KMS-11 (cell line): ENCODE measurements around the gene MYNN.

ENCODE experiments used
- H2AFZ ChIP-seq: fragments of 200-600 bp; sonication (generic); 2 replicates; pipeline ENCODE4 v1.6.1; 2016; ENCODE audit warnings: antibody characterized with exemption, mixed run types, low read depth
- H3K27ac ChIP-seq: fragments of 200-600 bp; sonication (generic); 2 replicates; pipeline ENCODE4 v1.6.1; 2016; ENCODE audit warnings: mild to moderate bottlenecking, mixed run types
- H3K27me3 ChIP-seq: fragments of 200-600 bp; sonication (generic); 2 replicates; pipeline ENCODE4 v1.6.1; 2017; ENCODE audit warnings: mild to moderate bottlenecking, low read depth, mixed run types, moderate library complexity; ENCODE audit not compliant: insufficient read depth
- H3K36me3 ChIP-seq: fragments of 200-600 bp; sonication (generic); 2 replicates; pipeline ENCODE4 v1.6.1; 2017; ENCODE audit warnings: mild to moderate bottlenecking, mixed run types; ENCODE audit not compliant: insufficient read depth
- H3K4me1 ChIP-seq: fragments of 200-600 bp; sonication (generic); 2 replicates; pipeline ENCODE4 v1.6.1; 2016; ENCODE audit warnings: mild to moderate bottlenecking, low read depth, mixed run types; ENCODE audit not compliant: poor library complexity, severe bottlenecking
- H3K4me2 ChIP-seq: fragments of 200-600 bp; sonication (generic); 2 replicates; pipeline ENCODE4 v1.7.0; 2016; ENCODE audit warnings: mild to moderate bottlenecking, mixed run types
- H3K4me3 ChIP-seq: fragments of 200-600 bp; sonication (generic); IDR thresholded peaks from 2 replicates; pipeline ENCODE4 v1.6.1; 2017; ENCODE audit warnings: low read depth, low read length, mixed read lengths; ENCODE audit not compliant: insufficient read depth
- H3K79me2 ChIP-seq: fragments of 200-600 bp; sonication (generic); 2 replicates; pipeline ENCODE4 v1.6.1; 2016; ENCODE audit warnings: low read depth, mixed run types; ENCODE audit not compliant: insufficient read depth
- H3K9ac ChIP-seq: fragments of 200-600 bp; sonication (generic); 2 replicates; pipeline ENCODE4 v1.6.1; 2016; ENCODE audit warnings: mild to moderate bottlenecking, mixed run types
- H4K20me1 ChIP-seq: fragments of 200-600 bp; sonication (generic); 2 replicates; pipeline ENCODE4 v1.6.1; 2016; ENCODE audit warnings: mild to moderate bottlenecking, mixed run types; ENCODE audit not compliant: insufficient read depth
- TF ChIP-seq, protein P1 (sequence below): fragments of 200-600 bp; sonication (generic); conservative IDR thresholded peaks from 2 replicates; pipeline ENCODE4 v1.6.1; 2017; ENCODE audit warnings: low read depth, mild to moderate bottlenecking, antibody characterized with exemption, low read length, moderate library complexity, mixed read lengths

MYNN gene

DNA sequence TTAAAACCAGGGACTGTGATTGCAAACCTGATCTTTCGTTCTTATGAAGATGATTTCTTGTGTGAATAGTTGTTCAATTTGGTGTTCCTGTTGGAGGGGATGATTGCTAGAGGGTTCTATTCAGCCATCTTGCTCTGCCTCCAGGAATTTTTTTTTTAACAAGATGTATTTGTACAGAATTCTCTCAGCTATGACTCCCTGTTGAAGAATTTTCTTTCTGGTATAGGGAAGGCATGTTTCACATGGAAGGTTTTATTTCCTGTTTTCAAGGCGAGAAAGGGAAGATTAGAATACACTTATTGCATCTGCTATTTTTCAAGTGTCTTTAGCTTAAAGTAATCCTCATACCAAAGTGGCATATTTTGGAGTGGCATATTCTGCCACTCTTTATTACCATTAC lies 45.1 kb downstream of the MYNN start:
- Histone ChIP-seq H3K4me1 (peaks cover 4% of the 10 kb centered on the region), H3K27ac (no peak overlapping the region), H3K4me2 (no peak overlapping the region), H3K9ac (no peak overlapping the region), H3K4me3 (no peak overlapping the region), H3K27me3 (no peaks in the 10 kb centered on the region), H3K36me3 (no peaks in the 10 kb centered on the region), H4K20me1 (no peaks in the 10 kb centered on the region), H3K79me2 (no peaks in the 10 kb centered on the region), H2AFZ (no peak overlapping the region)
- TF ChIP-seq, protein P1, sequence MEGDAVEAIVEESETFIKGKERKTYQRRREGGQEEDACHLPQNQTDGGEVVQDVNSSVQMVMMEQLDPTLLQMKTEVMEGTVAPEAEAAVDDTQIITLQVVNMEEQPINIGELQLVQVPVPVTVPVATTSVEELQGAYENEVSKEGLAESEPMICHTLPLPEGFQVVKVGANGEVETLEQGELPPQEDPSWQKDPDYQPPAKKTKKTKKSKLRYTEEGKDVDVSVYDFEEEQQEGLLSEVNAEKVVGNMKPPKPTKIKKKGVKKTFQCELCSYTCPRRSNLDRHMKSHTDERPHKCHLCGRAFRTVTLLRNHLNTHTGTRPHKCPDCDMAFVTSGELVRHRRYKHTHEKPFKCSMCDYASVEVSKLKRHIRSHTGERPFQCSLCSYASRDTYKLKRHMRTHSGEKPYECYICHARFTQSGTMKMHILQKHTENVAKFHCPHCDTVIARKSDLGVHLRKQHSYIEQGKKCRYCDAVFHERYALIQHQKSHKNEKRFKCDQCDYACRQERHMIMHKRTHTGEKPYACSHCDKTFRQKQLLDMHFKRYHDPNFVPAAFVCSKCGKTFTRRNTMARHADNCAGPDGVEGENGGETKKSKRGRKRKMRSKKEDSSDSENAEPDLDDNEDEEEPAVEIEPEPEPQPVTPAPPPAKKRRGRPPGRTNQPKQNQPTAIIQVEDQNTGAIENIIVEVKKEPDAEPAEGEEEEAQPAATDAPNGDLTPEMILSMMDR: no peak

DNA sequence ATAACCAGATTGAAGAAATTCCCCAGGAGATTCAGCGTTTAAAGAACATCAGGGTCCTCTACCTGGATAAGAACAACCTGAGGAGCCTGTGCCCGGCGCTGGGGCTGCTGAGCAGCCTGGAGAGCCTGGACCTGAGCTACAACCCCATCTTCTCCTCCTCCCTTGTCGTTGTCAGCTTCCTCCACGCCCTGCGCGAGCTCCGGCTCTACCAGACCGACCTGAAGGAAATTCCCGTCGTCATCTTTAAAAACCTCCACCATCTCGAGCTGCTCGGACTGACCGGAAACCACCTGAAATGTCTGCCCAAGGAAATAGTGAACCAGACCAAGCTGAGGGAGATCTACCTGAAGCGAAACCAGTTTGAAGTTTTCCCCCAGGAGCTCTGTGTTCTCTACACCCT lies 48.9 kb downstream of the MYNN start:
- no peak overlapping the region for H3K27ac ChIP-seq
- H2AFZ ChIP-seq: no peak overlapping the region
- H3K4me3 ChIP-seq: no peak overlapping the region
- no peaks in the 10 kb centered on the region for H4K20me1 ChIP-seq
- H3K4me2 ChIP-seq: no peak overlapping the region
- no peaks in the 10 kb centered on the region for H3K79me2 ChIP-seq
- no peaks in the 10 kb centered on the region for H3K4me1 ChIP-seq
- TF ChIP-seq, protein P1: no peak
- no peak overlapping the region for H3K9ac ChIP-seq
- no peaks in the 10 kb centered on the region for H3K27me3 ChIP-seq
- no peaks in the 10 kb centered on the region for H3K36me3 ChIP-seq

- Histone ChIP-seq H3K79me2 (no peaks in the 10 kb centered on the region), H3K4me3 (no peak overlapping the region), H2AFZ (no peak overlapping the region), H3K4me2 (no peak overlapping the region), H3K36me3 (no peaks in the 10 kb centered on the region), H3K4me1 (peaks cover under 1% of the 10 kb centered on the region), H3K27ac (no peak overlapping the region), H3K9ac (no peak overlapping the region), H3K27me3 (no peaks in the 10 kb centered on the region), H4K20me1 (no peaks in the 10 kb centered on the region)
- TF ChIP-seq, protein P1: no peak
These were observed 49.3 kb downstream of the MYNN start for GRCh38 chr3:169822540-169822939.

DNA sequence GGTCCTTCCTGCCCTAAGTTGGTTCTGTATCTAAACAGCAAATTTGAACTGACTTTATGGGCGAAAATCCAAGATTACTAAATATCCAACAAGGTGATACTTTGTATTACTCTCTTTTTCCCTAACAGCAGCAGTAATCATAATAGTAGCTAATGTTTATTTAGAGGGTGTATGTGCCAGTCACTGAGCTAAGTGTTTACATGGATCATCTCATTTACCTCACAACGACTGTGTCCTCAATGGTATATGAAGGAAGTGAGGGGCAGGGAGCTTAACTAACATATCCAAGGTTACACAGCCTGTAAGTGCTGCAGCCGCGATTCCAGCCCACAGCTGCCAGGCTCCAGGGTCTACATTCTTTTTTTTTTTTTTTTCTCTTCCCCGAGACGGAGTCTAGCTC lies 49.8 kb downstream of the MYNN start:
- H4K20me1 ChIP-seq: no peaks in the 10 kb centered on the region
- no peak overlapping the region for H3K27ac ChIP-seq
- H2AFZ ChIP-seq: no peak overlapping the region
- no peak overlapping the region for H3K9ac ChIP-seq
- no peaks in the 10 kb centered on the region for H3K27me3 ChIP-seq
- no peak overlapping the region for H3K4me2 ChIP-seq
- TF ChIP-seq, protein P1: no peak
- H3K4me3 ChIP-seq: no peak overlapping the region
- H3K4me1 ChIP-seq: peaks cover 5% of the 10 kb centered on the region
- no peaks in the 10 kb centered on the region for H3K36me3 ChIP-seq
- no peaks in the 10 kb centered on the region for H3K79me2 ChIP-seq

GRCh38 chr3:169825316-169825715 lies 52.1 kb downstream of the MYNN start:
- H3K9ac ChIP-seq: no peak overlapping the region
- no peak overlapping the region for H3K4me3 ChIP-seq
- TF ChIP-seq, protein P1: no peak
- no peak overlapping the region for H3K27ac ChIP-seq
- H3K4me1 ChIP-seq: peaks cover 17% of the 10 kb centered on the region
- no peak overlapping the region for H3K4me2 ChIP-seq
- H2AFZ ChIP-seq: no peak overlapping the region
- no peaks in the 10 kb centered on the region for H4K20me1 ChIP-seq
- H3K27me3 ChIP-seq: no peaks in the 10 kb centered on the region
- no peaks in the 10 kb centered on the region for H3K36me3 ChIP-seq
- H3K79me2 ChIP-seq: no peaks in the 10 kb centered on the region
